ENCODE results near the gene KRTAP4-1.
"Not testable (repeated sequence)": the region's sequence is repeated elsewhere in the genome, so short reads cannot be mapped to it uniquely, and the experiment has no call there.

Gene KRTAP4-1

DNA sequence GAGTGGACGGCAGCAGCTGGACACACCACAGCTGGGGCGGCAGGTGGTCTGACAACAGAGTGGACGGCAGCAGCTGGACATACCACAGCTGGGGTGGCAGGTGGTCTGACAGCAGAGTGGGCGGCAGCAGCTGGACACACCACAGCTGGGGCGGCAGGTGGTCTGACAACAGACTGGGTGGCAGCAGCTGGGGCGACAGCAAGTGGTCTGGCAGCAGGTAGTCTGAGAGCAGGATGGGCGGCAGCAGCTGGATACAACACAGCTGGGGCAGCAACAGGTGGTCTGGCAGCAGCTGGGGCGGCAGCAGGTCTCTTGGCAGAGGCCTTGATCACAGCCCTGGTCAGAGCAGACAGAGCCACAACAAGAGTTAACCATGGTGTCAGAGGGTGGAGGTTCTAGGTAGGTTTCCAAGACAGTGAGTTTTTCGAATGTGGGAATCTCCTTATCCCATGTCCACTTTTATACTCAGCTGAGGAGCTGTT is at the start of gene KRTAP4-1:
Gene KRTAP4-1 (minus strand): TSS at position 432 of the 482 bp plus-strand sequence. CDS start 57 bp downstream, at position 375.
- no peak within 1 kb of the TSS for H3K4me3 ChIP-seq (ENCODE audit: low read depth, low read length)

DNA sequence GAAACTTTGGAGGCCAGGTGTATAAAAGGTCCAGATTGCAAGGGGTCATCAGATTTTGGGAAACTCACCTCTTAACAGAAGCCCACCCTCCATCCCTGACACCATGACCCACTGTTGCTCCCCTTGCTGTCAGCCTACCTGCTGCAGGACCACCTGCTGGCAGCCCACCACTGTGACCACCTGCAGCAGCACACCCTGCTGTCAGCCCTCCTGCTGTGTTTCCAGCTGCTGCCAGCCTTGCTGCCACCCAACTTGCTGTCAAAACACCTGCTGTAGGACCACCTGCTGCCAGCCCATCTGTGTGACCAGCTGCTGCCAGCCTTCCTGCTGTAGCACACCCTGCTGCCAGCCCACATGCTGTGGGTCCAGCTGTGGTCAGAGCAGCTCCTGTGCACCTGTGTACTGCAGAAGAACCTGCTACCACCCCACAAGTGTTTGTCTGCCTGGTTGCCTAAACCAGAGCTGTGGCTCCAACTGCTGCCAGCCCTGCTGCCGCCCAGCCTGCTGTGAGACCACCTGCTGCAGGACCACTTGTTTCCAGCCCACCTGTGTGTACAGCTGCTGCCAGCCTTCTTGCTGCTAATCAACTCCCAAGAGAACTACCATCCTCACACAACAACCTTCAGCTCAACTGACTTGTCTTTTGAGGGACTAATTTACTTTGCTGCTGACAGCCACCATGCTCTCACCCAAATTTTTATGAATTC is 47.8 kb upstream of the KRTAP4-1 start, which contains the start of gene KRTAP9-3:
Gene KRTAP9-3 (plus strand): TSS at position 51 of the 707 bp plus-strand sequence. CDS start 53 bp downstream, at position 104.
- not testable (repeated sequence) for H3K4me3 ChIP-seq (ENCODE audit: low read depth, low read length)

DNA sequence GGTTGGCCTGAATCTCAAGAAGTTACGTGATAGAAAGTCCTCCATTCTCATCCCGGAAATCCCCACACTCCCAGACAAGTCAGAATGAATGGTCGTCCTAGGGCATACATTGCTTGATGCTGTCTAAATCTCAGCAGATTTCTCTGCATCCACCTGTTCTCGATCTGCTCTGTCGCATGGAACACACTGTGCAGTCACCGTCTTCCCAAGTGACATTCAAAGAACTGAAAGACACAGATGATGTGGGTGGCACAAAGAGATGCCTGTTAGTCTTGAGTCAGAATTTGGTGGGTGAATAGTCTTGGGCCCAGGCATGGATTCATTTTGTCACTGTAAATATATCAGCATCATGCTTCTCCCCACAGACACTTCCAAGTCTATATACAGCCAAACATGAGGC is 47.0 kb upstream of the KRTAP4-1 start:
- no peak overlapping the region for H3K4me3 ChIP-seq (ENCODE audit: low read depth, low read length)

DNA sequence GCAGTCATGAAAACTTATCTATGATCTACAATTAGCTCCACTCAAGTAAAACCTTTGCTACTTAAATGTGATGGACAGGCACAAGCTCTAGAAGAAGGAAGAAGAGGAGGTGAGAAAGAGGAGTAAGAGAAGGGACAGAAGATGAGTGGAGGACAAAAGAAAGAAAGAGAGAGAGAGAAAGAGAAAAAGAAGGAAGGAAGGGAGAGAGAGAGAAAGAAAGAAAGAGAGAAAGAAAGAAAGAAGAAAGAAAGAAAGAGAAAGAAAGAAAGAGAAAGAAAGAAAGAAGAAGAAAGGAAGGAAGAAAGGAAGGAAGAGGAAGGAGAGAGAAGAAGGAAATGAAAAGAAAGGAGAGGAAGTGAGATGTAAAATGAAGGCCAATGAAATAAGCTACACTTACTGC is 45.4 kb upstream of the KRTAP4-1 start:
- no peak overlapping the region for H3K4me3 ChIP-seq (ENCODE audit: low read depth, low read length)

DNA sequence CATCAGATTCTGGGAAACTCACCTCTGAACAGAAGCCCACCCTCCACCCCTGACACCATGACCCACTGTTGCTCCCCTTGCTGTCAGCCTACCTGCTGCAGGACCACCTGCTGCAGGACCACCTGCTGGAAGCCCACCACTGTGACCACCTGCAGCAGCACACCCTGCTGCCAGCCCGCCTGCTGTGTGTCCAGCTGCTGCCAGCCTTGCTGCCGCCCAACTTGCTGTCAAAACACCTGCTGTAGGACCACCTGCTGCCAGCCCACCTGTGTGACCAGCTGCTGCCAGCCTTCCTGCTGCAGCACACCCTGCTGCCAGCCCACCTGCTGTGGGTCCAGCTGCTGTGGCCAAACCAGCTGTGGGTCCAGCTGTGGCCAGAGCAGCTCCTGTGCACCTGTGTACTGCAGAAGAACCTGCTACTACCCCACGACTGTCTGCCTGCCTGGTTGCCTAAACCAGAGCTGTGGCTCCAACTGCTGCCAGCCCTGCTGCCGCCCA is 41.9 kb upstream of the KRTAP4-1 start, which contains the start of gene KRTAP9-2:
Gene KRTAP9-2 (plus strand): TSS at position 51 of the 498 bp plus-strand sequence. CDS start 7 bp downstream, at position 58.
- not testable (repeated sequence) for H3K4me3 ChIP-seq (ENCODE audit: low read depth, low read length)

DNA sequence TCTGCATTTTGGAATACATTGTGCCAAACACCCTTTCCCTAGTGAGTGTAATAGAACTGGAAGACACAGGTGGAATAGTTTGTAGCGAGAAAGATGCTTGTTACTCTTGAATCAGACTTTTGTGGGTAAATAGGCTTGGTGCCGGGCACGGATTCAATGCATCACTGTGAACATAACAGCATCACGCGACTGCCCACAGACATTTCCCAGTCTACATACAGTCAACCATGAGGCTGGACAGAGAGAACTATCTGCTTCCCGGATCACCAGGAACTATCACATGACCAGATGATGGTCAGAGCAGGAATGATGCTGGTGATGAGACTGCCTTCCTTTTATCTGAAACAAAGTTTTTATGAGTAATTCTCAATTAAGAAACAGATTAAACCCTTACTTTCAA is 41.3 kb upstream of the KRTAP4-1 start:
- no peak overlapping the region for H3K4me3 ChIP-seq (ENCODE audit: low read depth, low read length)

DNA sequence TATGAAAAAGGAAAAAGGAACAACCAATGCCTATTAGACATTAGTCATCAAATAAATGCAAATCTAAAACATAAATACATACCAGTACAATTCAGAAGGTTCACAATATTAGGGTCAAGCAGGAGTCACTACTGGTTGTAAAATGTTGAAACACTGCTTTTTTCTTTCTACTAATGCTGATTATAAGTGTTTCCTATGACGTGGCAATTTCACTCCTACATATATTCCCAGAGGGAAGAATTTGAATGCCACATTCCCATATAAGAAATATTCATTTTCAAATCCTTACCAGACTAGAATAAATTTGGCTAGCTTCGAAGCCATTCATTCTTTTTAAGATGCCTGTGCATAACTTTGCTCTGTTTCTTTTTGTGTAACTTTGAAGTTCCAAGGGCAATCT is 39.1 kb upstream of the KRTAP4-1 start:
- no peak overlapping the region for H3K4me3 ChIP-seq (ENCODE audit: low read depth, low read length)

DNA sequence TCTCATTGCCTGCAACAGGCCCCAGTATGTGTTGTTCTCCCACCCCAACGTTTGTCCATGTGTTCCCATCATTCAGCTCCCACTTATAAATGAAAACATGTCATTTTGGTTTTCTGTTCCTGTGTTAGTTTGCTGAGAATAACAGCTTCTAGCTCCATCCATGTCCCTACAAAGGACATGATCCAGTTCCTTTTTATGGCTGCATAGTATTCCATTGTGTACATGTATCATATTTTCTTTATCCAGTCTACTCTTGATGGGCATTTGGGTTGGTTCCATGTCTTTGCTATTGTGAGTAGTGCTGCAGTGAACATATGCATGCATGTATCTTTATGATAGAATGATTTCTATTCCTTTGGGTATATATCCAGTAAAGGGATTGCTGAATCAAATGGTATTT is 31.0 kb upstream of the KRTAP4-1 start:
- H3K4me3 ChIP-seq (ENCODE audit: low read depth, low read length) = no peak overlapping the region

DNA sequence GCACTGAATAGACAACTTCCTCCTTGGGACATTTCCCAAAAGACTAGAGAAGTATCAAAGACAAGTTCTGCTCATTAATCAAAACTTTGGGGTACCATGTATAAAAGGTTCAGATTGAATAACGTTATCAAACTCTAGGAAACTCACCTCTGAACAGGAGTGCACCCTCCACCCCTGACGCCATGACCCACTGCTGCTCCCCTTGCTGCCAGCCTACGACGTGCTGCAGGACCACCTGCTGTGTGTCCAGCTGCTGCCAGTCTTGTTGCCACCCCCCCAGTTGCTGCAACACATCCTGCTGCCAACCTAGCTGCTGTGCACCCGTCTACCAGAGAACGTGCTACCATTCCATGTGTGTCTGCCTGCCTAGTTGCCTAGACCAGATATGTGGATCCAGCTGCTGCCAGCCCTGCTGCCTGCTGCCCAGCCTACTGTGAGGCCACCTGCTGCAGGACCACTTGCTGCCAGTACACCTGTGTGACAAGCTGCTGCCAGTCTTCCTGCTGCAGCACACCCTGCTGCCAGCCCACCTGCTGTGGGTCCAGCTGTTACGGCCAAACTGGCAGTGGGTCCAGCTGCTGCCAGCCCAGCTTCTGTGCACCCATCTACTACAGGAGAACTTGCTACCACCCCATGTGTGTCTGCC is 27.9 kb upstream of the KRTAP4-1 start:
- H3K4me3 ChIP-seq (ENCODE audit: low read depth, low read length) = no peak overlapping the region

DNA sequence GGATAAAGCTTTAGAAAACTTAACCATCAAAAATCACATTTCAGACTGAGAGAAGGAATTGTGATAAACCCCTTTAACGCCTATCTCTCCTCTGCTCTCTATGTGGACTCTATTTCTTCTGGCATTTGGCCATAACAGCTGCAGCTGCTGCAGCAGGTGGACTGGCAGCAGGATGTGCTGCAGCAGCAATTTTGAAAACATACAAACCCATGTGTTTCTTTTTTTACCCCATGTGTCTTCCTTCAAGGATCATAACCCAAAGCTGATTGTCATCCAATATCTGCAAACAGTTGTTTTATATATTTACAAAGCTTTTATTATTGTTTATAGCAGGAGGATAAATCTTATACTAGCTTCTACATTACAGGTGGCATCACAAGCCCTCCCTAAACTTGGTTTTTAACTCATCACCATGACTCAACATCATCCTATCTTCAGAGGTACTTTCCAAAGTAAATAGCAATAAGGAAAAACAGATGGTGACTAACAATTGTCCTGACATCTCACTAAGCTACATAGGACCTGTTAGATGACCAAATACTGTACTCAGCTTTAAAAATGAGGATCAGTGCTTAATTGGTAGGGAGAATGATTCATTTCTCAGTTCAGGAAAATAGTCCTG is 27.2 kb upstream of the KRTAP4-1 start:
- H3K4me3 ChIP-seq (ENCODE audit: low read depth, low read length) = no peak overlapping the region

DNA sequence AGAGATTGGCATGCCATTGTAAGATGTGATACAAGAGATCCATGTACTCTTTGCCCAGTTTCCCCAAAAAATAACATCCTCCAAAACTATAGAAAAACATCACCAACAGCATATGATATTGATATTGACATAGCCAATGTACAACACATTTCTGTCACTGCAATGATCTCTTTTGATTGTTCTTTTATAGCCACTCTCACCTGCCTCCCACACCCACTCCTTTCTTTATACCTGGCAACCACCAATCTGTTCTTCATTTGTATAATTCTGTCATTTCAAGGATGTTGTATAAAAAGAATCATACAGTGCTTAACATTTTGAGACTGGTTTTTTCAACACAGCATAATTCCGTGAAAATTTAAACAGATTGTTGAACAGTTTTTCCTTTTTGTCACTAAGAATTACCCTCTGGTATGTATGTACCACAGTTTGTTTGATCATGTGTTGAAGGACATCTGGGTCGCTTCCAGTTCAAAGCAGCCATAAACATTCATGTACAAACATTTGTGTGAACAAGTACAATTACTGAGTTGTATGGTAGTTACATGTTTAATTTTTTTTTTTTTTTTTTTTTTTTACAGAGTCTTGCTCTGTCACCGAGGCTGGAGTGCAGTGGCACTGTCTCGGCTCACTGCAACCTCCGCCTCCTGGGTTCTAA is 14.8 kb upstream of the KRTAP4-1 start:
- H3K4me3 ChIP-seq (ENCODE audit: low read depth, low read length) = no peak overlapping the region

DNA sequence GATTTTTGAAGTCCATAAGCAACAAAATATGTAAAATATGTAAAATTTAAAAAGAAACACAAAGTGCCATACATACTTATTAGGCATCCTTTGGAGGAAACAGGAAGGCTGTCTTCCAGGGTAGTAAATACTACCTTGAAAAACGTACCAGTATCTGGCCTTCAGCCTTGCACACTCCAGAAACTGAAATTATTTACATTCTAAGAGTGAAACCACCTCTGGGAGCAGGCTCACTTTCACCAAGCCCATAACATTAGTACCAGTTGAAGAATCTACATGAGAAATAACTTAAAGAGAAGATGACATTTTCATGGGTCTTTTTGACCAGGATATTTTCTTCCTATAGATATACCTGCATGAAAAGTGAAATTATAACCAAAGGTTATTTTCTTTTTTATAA is 11.4 kb upstream of the KRTAP4-1 start:
- H3K4me3 ChIP-seq (ENCODE audit: low read depth, low read length) = no peak overlapping the region

DNA sequence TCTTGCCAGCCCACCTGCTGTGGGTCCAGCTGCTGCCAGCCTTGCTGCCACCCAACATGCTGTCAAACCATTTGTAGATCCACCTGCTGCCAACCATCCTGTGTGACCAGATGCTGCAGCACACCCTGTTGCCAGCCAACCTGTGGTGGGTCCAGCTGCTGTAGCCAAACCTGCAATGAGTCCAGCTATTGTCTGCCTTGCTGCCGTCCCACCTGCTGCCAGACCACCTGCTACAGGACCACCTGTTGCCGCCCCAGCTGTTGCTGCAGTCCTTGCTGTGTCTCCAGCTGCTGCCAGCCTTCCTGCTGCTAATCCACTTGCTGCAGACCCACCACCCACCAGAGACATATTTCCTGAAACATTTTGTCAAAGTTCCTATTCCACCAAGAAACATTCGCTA is 5.6 kb upstream of the KRTAP4-1 start:
- H3K4me3 ChIP-seq (ENCODE audit: low read depth, low read length) = no peak overlapping the region

DNA sequence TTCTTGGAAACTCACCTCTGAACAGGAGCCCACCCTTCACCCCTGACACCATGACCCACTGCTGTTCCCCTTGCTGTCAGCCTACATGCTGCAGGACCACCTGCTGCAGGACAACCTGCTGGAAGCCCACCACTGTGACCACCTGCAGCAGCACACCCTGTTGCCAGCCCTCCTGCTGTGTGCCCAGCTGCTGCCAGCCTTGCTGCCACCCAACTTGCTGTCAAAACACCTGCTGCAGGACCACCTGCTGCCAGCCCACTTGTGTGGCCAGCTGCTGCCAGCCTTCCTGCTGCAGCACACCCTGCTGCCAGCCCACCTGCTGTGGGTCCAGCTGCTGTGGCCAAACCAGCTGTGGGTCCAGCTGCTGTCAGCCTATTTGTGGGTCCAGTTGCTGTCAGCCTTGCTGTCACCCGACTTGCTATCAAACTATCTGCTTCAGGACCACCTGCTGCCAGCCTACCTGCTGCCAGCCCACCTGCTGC is 5.2 kb upstream of the KRTAP4-1 start, which contains the start of gene KRTAP9-1:
Gene KRTAP9-1 (plus strand): TSS at position 51 of the 482 bp plus-strand sequence. CDS start 0 bp downstream, at position 51.
- not testable (repeated sequence) for H3K4me3 ChIP-seq (ENCODE audit: low read depth, low read length)

DNA sequence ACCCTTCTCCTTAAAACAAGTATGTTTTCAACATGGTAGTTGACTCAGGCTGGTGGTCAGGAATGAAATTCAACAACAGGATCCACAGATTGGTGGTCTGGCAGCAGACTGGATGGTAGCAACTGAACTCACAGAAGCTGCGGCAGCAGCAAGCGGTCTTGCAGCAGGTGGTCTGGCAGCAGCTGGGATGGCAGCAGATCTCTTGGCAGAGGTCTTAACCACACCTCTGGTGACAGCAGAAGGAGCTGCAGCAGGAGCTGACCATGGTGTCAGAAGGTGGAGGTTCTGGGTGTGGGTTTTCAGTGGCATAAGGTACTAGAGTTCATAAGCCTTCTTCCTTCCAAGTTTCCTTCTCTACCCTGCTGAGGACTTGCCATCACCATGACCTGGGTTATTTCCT is 2.2 kb upstream of the KRTAP4-1 start:
- no peak overlapping the region for H3K4me3 ChIP-seq (ENCODE audit: low read depth, low read length)

DNA sequence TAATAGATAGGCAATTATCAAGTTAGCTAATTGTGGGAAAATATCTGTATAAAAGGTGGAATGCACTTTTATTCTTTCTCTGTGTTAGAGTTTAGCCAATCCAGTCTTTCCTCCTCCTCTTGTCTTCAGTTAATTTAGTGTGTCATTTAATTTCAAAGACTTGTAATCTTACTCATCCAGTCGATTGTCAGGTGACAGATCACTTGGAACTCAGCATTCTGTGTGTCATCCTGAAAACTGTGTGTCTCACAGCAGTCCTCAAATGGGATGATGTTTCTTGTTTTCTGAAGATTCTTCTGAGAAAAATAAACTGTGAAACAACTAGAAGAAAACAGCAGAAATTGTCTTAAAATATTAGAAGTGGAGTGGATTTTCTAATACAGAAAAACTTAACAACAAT is 290 bp upstream of the KRTAP4-1 start:
- H3K4me3 ChIP-seq (ENCODE audit: low read depth, low read length) = no peak overlapping the region

DNA sequence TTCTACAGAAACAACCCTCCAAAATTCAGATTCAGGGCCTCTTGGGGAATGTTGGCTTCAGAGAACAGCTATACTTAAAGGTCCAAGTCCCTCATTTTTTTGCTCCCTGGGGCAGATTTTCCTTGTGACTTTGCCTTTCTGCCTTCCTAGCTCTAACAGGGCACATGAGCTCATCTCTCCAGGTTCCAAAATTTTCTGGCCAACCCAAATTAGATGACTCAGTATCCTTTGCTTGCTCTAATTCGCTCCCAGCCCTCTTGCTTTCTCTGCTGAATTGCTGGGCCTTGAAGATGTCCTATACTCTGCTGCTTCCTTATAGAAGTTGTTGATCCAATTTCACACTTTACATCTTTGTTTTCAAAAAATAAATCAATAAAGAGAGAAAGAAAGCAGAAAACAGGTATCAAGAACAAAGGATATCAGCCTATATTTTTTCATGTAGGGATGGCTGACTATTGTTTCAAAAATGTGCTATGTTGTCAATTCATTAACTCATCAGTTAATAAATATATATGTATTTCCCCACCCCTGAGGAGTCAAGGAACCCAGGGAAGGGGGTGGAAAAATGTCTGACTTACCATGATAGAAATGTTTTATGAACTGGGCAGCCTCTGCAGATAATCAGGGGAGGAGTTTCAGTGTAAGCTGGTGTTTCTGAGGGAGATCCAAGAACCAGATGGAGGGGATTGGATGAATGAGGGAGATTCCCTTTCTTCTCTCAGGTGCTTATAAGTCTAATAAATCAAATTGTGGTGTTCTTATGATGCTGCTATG is 5.7 kb downstream of the KRTAP4-1 start:
- H3K4me3 ChIP-seq (ENCODE audit: low read depth, low read length) = no peak overlapping the region

DNA sequence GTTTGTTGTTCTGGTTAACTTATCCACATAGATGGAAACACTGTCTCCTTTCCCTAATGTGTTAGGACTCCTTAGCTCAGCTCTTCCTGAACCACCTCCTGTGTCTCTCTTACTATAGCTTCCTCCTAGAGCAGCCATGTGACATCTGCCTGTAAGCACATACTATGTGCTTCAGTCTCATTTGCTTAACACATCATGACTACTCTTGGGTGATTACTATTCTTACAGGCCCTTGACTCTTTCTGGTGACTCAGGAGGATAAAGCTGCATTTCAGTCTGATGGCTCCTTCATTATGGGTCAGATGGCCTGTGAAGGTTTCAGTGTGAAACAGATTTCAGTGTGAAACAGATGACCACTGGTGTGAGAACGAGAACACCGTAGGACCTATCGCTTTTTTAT is 6.4 kb downstream of the KRTAP4-1 start:
- H3K4me3 ChIP-seq (ENCODE audit: low read depth, low read length) = no peak overlapping the region

DNA sequence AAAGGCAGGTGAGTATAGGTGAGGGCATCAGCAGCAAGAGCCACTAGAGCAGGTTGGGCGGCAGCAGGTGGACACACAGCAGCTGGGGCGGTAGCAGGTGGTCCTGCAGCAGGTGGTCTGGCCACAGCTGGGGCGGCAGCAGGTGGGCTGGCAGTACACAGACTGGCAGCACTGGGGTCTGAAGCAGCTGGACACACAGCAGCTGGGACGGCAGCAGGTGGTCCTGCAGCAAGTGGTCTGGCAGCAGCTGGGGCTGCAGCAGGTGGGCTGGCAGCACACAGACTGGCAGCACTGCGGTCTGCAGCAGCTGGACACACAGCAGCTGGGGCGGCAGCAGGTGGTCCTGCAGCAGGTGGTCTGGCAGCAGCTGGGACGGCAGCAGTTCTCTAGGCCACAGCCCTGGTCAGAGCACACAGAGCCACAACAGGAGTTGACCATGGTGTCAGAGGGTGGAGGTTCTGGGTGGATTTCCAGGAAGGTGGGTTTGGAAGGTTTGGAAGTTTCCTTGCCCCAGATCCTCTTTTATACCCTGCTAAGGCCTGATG is 6.9 kb downstream of the KRTAP4-1 start, which contains the start of gene KRTAP4-2:
Gene KRTAP4-2 (minus strand): TSS at position 495 of the 545 bp plus-strand sequence. CDS start 57 bp downstream, at position 438.
- no peak within 1 kb of the TSS for H3K4me3 ChIP-seq (ENCODE audit: low read depth, low read length)
